GM10847 (cell line): ENCODE measurements around the gene DRC7.

Experiments
- POLR2A ChIP-seq: IDR thresholded peaks from 2 replicates; pipeline ENCODE4 v1.6.1; 2011; ENCODE audit not compliant: insufficient read length; ENCODE audit errors: extremely low read depth

Gene DRC7

GRCh38 chr16:57728336-57729181 lies 34.0 kb downstream of the DRC7 start:
- no peak for TF ChIP-seq POLR2A

DNA sequence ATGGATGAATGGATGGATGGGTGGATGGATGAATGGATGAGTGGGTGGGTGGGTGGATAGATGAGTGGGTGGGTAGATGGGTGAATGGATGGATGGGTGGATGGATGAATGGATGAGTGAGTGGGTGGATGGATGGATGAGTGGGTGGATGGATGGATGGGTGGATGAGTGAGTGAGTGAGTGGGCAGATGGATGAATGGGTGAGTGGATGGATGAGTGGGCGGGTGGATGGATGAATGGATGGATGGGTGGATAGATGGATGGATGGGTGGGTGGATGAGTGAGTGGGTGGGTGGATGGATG lies 34.5 kb downstream of the DRC7 start:
- TF ChIP-seq POLR2A: no peak

DNA sequence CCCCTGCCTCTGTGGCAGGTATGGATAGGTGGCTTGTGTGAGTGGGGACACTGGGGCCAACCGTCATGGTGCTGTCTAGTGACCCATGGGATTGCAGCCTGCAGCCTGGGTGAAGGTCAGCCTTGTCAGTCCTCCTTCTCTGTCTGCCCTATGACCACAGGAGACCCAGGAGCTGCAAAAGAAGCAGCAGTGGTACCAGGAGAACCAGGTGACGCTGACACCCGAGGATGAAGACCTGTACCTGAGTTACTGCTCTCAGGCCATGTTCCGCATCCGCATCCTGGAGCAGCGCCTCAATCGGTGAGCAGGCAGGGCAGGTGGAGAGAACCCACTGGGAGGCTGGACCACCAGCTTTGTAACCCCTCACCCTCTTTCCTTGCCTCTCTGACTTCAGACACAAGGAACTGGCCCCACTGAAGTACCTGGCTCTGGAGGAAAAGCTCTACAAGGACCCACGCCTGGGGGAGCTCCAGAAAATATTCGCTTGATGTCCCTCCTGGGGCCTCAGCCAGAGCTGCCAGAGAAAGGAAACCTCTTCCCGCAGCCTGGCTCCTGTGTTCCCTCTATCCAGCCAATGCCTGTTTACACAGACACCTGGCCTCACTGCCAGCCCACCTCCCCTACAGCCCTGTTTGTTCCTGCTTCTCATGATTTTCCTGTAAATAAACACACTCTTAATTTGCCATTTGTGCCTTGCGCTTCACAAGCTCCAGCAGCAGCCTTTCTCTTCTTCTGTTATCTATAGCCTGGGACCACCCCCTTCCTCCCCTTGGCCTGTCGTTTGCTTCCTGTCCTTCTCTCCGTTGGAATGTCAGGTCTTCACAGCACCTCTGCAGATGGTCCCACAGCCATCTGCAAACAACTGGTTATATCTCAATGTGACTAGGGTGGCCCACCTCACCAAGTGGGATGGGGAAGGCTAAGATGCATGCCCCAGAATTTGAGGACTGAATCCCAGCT lies 36.4 kb downstream of the DRC7 start:
- no peak for TF ChIP-seq POLR2A

GRCh38 chr16:57732037-57732436 lies 37.4 kb downstream of the DRC7 start:
- no peak for TF ChIP-seq POLR2A

GRCh38 chr16:57732714-57733113 lies 38.1 kb downstream of the DRC7 start:
- no peak for TF ChIP-seq POLR2A

GRCh38 chr16:57734308-57734924 lies 39.8 kb downstream of the DRC7 start:
- TF ChIP-seq POLR2A: no peak

DNA sequence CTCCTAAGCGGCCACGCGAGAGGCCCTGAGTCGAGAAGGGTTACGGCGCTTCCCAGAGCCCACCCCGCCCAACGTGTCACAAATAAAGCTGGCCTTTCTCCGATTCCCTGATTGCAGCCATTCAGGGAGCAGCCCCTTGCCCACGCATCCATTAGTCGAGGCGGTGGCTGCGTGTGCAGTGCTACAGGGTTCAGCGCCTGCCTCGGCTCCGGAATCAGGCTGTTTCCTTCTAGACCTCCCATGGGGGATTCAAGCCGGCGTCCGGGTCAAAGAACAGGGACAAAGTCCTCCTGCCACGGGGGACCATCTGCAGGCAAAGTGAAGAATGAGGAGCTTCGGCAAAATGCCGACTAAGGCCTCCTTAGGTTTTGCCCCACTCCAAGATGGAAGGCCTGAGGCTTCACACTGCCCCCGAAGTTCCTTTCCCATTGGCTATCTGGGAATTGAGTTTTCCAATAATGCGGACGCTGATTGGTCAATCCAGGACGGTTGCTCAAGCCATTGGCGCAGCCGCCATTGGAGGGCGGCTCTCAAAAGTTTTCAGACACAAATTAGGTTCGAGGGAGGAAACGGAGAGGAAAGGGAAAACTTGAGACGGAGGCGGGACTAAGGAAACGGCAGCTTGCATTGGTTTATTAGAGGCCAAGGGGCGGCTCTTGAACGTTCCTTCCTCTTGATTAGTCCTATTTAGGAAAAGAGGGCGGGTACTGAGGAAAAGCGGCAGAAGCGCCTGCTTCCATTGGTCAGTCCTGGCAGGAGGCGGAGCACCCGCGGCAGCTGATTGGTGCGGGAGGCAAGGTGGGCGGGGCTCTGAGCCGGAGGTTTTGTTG lies 40.5 kb downstream of the DRC7 start:
- TF ChIP-seq POLR2A: peak; percentile 20

DNA sequence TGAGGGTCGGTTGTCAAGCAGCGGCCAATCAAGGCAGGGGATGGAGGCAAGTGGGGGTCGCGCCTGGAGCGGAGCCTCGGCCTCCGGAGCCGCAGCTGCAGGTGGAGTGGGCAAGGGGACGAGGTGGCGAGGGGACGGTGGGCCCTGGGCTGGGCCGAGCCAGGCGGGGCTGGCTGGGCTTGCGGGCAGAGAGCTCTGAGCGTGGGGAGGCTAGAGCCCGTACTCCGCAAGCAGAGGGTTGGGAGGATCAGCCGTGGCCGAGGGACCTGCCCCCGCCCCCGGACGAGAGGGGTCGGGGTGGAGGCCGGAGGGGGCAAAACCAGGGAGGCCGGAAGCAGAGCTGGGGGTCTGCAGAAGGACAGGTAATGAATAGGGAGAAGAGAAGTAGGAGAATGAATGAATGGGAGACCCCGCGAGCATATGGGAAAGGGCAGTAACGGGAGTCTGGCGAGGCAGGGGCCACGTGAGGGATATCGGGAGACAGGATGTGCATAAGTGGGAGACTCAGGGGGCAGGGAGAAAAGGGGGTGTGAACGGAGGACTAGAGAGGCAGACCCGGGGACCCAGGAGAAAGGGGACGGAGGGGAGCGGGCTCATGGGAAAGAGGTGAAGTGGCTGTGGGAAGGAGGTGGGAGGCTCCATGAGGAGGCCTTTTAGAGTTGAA lies 41.3 kb downstream of the DRC7 start, which contains the start of gene KATNB1:
TSS of gene KATNB1 (plus strand) at position 16 of the 664 bp plus-strand sequence. CDS start 1,474 bp downstream, outside the sequence.
- peak; percentile 45 for TF ChIP-seq POLR2A

DNA sequence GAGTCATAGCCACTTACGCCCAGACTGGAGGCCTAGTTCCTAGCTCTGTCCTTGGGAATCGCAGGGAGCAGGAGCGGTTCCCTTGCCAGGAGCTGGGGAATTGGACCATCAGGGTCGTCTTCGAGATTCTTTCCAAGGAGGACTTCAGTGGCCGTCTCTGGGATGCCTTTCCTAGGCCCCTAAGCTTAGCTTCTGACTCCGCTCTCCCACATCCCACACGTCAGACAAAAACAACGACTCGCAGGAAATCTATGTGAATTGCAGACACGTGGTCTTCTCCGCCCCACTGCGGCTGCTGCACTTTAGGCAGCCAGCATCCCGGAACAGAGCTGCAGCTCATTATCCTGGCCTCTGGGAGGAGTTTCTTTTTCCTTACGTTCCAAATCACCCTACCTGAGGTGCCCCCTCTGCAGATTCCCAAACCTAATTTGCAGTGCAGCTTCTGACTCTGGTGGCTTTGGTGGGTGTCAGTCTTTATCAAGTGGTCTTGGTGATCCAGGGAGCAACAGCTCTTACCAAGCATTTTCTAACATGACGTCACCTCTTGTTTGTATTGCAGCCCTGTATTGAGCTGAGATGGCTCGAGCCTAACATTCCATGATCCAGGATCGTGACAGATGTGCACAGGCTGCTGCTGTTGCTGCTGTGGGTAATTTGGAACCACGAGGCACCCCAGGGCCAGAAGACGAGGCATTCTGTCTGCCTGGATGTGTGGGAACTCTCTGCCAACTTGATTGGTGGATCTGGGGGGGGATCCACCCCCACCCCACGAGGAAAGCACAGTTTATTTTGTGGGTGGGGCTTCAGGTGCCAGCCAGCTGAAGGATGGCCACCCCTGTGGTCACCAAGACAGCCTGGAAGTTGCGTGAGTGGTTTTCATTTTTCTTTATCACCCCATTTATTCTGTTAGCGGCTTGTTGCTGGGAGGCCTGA lies 42.1 kb downstream of the DRC7 start:
- no peak for TF ChIP-seq POLR2A

DNA sequence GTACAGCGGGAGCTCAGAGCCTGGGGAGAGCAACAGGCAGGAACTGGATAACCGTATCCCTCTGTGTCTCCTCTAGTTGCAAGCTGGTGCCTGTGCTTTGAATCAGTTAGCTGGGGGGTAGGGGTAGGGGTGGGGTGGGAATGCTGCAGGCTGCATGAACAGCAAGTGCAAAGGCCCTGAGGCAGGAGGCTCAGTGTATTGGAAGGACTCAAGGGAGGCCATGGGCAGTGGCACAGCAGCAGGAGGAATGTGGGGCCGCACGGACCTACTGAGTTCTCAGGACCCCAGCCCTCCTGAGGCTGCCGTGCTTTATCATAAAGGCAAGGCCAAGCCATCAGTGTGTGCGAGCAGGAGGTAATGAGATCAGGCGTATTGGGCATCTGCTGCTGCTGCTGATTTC lies 44.2 kb downstream of the DRC7 start:
- TF ChIP-seq POLR2A: no peak

GRCh38 chr16:57739756-57740422 lies 45.3 kb downstream of the DRC7 start:
- TF ChIP-seq POLR2A: no peak

DNA sequence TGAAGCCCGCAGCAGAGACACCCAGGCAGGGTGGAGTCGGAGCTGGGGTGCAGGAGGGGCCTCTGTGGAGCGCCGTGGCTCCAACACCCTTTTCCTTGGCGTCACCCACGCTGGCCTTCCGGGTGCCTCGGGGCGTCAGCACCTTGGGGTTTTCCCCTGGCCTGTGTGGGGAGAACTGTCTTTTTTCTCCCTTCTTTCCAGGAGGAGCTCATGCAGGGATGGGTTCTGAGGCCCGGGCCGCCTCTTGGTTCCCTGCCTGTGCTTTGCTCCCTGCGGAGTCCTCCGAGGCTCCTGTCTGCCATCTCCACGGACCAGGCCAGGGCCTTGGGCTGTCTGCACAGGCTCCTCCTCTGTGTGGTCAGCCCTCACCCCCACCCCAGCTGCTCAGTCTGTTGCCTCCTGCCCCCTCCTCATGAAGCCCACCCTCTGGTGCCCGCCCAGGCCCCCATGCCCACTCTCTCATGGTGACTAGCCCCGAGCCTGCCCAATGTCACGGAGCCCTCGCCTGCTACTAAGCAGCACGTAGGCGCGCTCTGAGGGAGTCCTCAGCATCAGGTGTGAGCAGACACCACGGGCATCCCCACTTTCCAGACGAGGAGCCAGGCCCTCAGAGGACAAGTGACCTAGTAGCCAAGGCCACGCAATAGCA lies 45.9 kb downstream of the DRC7 start:
- no peak for TF ChIP-seq POLR2A
